GM18526 (cell line): ENCODE measurements around the gene REXO4.

Experiments
- POLR2A ChIP-seq: IDR thresholded peaks from 3 replicates; pipeline ENCODE4 v1.6.1; 2011; ENCODE audit not compliant: insufficient read length; ENCODE audit errors: extremely low read depth

The REXO4 gene

GRCh38 chr9:133370685-133371084 lies 47.1 kb downstream of the REXO4 start:
- TF ChIP-seq POLR2A: no peak

- TF ChIP-seq POLR2A: no peak
These were observed 47.9 kb downstream of the REXO4 start for GRCh38 chr9:133369933-133370332.

DNA sequence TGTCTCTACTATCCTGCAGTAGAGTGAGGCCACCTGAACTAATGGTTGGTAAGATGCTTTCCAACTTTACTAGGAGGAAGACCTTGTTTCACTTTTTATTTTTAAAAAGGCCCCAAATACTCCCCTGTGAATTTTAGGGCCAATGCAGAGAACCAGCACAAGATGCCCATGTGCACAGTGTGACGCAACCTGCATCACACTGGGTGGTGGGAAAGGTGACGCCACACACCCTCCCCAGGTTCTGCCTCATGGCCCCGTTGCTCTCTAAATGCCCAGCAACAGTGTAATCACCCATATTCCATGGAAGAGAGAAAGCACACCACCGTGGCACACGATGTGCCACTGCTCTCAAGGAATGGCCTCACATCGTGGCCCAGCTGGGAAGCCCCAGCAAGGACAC lies 48.4 kb downstream of the REXO4 start:
- TF ChIP-seq POLR2A: no peak

GRCh38 chr9:133368249-133368881 lies 49.4 kb downstream of the REXO4 start:
- no peak for TF ChIP-seq POLR2A

DNA sequence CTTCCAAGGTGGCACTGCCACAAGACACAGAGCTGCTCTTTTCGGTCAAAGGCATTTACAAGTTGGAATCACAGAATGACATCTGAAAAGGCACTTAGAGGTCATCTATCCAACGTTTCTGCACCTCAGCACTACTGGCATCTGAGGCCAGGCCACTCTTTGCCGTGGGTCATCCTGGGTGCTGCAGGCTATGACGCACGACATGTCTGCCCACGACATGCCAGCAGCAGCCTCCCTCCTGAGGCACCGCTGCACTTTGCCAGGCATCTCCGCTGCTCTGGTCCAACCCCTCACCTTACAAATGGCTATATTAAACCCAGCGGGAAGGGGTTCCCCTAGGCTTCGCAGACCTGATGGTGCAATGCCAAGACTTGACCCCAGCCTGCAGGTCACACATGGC lies 50.0 kb downstream of the REXO4 start:
- TF ChIP-seq POLR2A: no peak

DNA sequence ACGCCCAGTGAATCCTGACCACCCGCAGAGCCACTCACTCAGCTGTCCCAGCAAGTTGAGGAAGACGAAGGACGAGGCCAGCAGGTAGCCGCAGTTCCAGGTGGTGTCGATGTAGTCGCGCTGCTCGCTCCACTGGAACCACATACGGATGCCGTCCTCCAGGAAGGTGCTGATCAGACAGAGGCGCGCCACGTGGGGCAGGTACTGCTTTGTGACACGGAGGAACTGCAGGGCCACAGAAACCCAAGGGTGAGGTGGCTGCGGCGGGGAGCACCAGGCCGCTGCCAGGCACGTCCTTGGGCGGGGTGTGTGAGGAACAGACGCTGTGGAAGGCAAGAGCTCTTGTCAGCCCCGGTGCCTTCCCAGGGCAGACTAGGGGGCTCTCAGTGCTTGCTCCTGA lies 50.6 kb downstream of the REXO4 start:
- TF ChIP-seq POLR2A: no peak

DNA sequence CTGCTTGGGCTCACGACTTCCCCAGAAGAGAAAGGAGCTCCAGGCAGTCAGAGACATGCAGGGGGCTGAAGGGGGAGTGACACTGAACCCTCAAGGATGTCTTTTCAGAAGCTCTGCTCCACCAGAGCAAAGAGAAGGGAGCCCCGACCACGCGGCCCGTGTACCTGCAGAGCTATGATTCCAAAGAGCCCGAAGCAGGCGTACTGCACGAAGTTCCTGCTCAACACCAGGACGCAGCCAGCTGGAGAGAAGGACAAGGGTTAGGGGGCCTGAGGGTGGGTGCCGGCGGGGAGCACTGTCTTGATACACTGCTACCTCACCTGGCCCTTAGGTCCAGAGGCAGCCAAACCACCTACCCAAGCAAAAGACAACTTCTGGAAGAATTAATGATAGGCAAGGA lies 51.4 kb downstream of the REXO4 start:
- TF ChIP-seq POLR2A: no peak

- no peak for TF ChIP-seq POLR2A
These were observed 55.3 kb downstream of the REXO4 start for GRCh38 chr9:133362359-133363044.

DNA sequence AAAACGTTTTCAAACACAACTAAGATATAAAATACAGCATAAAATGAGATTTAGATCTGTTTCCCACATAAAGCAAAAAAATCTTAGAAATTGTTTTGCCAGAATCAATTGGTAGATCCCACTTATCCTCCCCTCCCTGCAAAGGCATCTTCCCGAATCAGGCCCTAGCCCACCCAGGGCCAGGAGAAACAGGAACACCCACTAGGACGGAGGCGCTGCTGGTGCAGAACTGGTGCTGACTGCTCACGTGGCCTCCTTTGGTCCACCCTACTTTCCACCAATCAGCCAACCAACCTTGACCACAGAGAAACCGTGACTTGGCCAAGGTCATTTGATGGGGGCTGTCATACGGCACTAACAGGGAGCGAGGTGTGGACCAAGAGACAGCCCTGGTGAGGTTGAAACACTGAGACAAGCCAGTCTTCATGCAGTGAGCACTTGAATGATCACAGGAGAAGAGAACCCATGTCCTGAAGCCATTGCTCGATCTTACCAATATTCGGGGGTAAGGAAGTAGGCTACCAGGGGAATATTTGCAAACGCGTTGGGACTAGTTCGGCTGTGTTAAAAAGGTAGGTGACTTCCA lies 56.2 kb downstream of the REXO4 start:
- no peak for TF ChIP-seq POLR2A

DNA sequence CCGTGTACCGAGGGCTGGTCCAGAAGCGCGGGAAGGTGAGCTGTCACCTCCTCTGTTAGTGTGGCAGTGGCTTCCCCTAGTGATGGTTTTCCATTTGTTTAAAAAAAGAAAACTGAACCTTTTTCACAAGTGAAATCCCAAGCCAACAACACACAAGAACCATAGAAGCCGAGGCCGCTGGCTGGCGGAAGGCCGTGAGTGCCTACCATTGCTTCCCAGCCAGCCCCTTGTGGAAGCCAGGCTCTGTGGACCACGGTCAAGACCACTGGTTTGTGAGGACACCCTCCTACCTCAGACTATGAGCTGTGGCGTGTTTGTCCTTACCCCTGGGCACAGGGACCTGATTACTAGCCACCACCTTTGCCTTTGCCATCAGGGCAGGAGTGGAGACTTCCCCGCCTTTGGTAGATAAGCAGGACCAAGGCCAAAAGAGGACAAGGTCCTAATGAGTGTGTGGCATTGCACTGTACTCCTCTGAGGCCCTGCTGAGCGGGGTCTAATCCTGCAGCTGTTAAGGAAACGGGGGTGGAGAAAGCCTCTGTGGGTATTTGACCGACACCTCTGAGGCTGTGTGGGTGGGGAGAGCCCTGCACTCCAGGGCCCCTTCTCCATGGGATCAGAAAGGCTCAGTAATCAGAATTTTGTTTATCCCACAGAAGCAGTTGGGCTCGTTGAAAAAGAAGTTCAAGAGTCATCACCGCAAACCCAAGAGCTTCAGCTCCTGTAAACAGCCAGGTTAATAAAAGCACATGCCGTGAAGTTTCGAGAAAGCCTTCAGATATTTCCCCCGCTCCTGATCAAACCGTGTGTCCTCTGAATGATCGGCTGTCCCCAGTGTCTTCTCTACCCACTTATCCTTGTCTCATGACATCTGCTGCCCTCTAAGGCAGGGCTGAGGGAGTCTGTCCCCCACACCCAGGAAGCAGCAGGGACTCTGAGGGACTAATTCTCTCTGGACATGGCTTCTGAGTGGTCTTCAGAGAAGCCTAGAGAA lies 57.1 kb downstream of the REXO4 start:
- TF ChIP-seq POLR2A: no peak

- TF ChIP-seq POLR2A: no peak
These were observed 58.2 kb downstream of the REXO4 start for GRCh38 chr9:133359399-133360175.

GRCh38 chr9:133357656-133358055 lies 60.2 kb downstream of the REXO4 start:
- TF ChIP-seq POLR2A: no peak

GRCh38 chr9:133356391-133357091 lies 61.3 kb downstream of the REXO4 start, which contains the start of the genes SURF1 and SURF2:
SURF1 (minus strand) TSS chr9:133356487; CDS start chr9:133356453, 34 bp downstream.
SURF2 (plus strand) TSS chr9:133356550; CDS start chr9:133356593, 43 bp downstream.
- peak; percentile 87 for TF ChIP-seq POLR2A
